ENCODE data around the gene SPACA4. TPM values are rescaled to one million over a fixed set of nuclear protein-coding genes. Genes with fewer than 3 reads are reported as not detected.
"Not testable (repeated sequence)": the region's sequence is repeated elsewhere in the genome, so short reads cannot be mapped to it uniquely, and the experiment has no call there.

Gene SPACA4
- polyA plus RNA-seq, 3 donors = not detected

- H3K4me3 Mint-ChIP-seq = peak overlapping the region in 1 of 2 donors; percentile 37
Observed at GRCh38 chr19:48631225-48631624, 24.7 kb downstream of the SPACA4 start.

GRCh38 chr19:48632286-48632685 is 25.7 kb downstream of the SPACA4 start:
- H3K27me3 ChIP-seq (ENCODE audit: control insufficient read depth in 2 of 2, insufficient read depth in 2 of 2, low read length in 2 of 2); H3K9me3 ChIP-seq (replicated peaks in 1 of 2; ENCODE audit: control insufficient read depth in 1 of 2, insufficient read depth in 1 of 2, low read length in 2 of 2); H3K4me2 ChIP-seq (replicated peaks; ENCODE audit: extremely low read depth, low read length, poor library complexity, severe bottlenecking); DNase-seq; H3K4me3 Mint-ChIP-seq; H3K9ac ChIP-seq (ENCODE audit: insufficient read depth, low read length, poor library complexity, severe bottlenecking); H3K4me3 ChIP-seq (replicated peaks in 1 of 3; ENCODE audit: low read depth in 2 of 3, low read length in 3 of 3); H3K27me3 Mint-ChIP-seq (ENCODE audit: low read depth in 3 of 3); H2AFZ ChIP-seq (ENCODE audit: insufficient read depth, low read depth, low read length, poor library complexity, severe bottlenecking); H3K9me3 Mint-ChIP-seq: not testable (repeated sequence)
- WGBS (ENCODE audit: insufficient coverage) = 89% methylated on average over 9 of the region's 11 CpGs
- Mint-ChIP-seq H3K36me3 (peaks cover 21 to 36% of the 10 kb centered on the region in 2 donors), H3K4me1 (peaks cover 57% of the 10 kb centered on the region), H3K27ac (peak overlapping the region in 3 of 7 donors; percentile 1 to 88 (median 85))
- intact Hi-C loops (cut with micrococcal nuclease) = loop anchor here in 1 of 2 donors (10.0 kb wide), 2 partner anchors 307 to 333 kb away; partner anchors contain the start of genes EMP3 and FTL
- Histone ChIP-seq H3K27ac (ENCODE audit: low read depth in 1 of 2, low read length in 2 of 2) (peak overlapping the region in 1 of 2 donors; percentile 96), H3K4me1 (ENCODE audit: control insufficient read depth in 1 of 2, insufficient read depth in 2 of 2, low read length in 2 of 2) (peaks cover 74 to 94% of the 10 kb centered on the region in 2 donors), H4K20me1 (ENCODE audit: insufficient read depth, low read length) (peaks cover 35% of the 10 kb centered on the region), H3K36me3 (replicated peaks in 1 of 2; ENCODE audit: control insufficient read depth in 1 of 2, insufficient read depth in 2 of 2, low read length in 2 of 2) (peaks cover 21 to 39% of the 10 kb centered on the region in 2 donors), H3K79me2 (ENCODE audit: insufficient read depth, low read length) (peaks cover 37% of the 10 kb centered on the region)

More at GRCh38 chr19:48631225-48631624, 24.7 kb downstream of the SPACA4 start:
- intact Hi-C loops (cut with micrococcal nuclease) = loop anchor here in 1 of 2 donors (10.0 kb wide), 2 partner anchors 306 to 334 kb away; partner anchors contain the start of genes EMP3 and FTL
- Mint-ChIP-seq H3K9me3 (peaks cover 0 to 3% (median 0%) of the 10 kb centered on the region in 7 donors), H3K36me3 (peaks cover 25 to 41% of the 10 kb centered on the region in 2 donors), H3K27ac (peak overlapping the region in 3 of 7 donors; percentile 8 to 77 (median 23)), H3K4me1 (peaks cover 60% of the 10 kb centered on the region), H3K27me3 (ENCODE audit: low read depth in 3 of 3) (no peaks in the 10 kb centered on the region)
- no peak overlapping the region for H2AFZ ChIP-seq (ENCODE audit: insufficient read depth, low read depth, low read length, poor library complexity, severe bottlenecking)
- DNase-seq = no peak
- H3K27me3 ChIP-seq (ENCODE audit: control insufficient read depth in 2 of 2, insufficient read depth in 2 of 2, low read length in 2 of 2) = no peaks in the 10 kb centered on the region
- no peaks in the 10 kb centered on the region for H3K9me3 ChIP-seq (replicated peaks in 1 of 2; ENCODE audit: control insufficient read depth in 1 of 2, insufficient read depth in 1 of 2, low read length in 2 of 2)
- H4K20me1 ChIP-seq (ENCODE audit: insufficient read depth, low read length) = peaks cover 35% of the 10 kb centered on the region
- peaks cover 69 to 84% of the 10 kb centered on the region in 2 donors for H3K4me1 ChIP-seq (ENCODE audit: control insufficient read depth in 1 of 2, insufficient read depth in 2 of 2, low read length in 2 of 2)
- WGBS (ENCODE audit: insufficient coverage) = 100% methylated on average over 1 of the region's 3 CpGs
- H3K4me3 ChIP-seq (replicated peaks in 1 of 3; ENCODE audit: low read depth in 2 of 3, low read length in 3 of 3) = peak overlapping the region in 1 of 3 experiments; percentile 59
- peaks cover 22 to 44% of the 10 kb centered on the region in 2 donors for H3K36me3 ChIP-seq (replicated peaks in 1 of 2; ENCODE audit: control insufficient read depth in 1 of 2, insufficient read depth in 2 of 2, low read length in 2 of 2)
- TF ChIP-seq CTCF (IDR thresholded peaks at IDR 0.05) = no peak
- H3K27ac ChIP-seq (ENCODE audit: low read depth in 1 of 2, low read length in 2 of 2) = peak overlapping the region; percentile 52 to 62
- H3K9ac ChIP-seq (ENCODE audit: insufficient read depth, low read length, poor library complexity, severe bottlenecking) = peak overlapping the region; percentile 25
- peaks cover 30% of the 10 kb centered on the region for H3K79me2 ChIP-seq (ENCODE audit: insufficient read depth, low read length)
- H3K4me2 ChIP-seq (replicated peaks; ENCODE audit: extremely low read depth, low read length, poor library complexity, severe bottlenecking) = peak overlapping the region; percentile 69
